Measurements from ENCODE around the gene FAM200A. TPM values are rescaled to one million over a fixed set of nuclear protein-coding genes. Genes with fewer than 3 reads are reported as not detected.

The FAM200A gene
- total RNA-seq, 4 donors from 2014 or later, result 1.3 to 22.6 (median 5.1) TPM

DNA sequence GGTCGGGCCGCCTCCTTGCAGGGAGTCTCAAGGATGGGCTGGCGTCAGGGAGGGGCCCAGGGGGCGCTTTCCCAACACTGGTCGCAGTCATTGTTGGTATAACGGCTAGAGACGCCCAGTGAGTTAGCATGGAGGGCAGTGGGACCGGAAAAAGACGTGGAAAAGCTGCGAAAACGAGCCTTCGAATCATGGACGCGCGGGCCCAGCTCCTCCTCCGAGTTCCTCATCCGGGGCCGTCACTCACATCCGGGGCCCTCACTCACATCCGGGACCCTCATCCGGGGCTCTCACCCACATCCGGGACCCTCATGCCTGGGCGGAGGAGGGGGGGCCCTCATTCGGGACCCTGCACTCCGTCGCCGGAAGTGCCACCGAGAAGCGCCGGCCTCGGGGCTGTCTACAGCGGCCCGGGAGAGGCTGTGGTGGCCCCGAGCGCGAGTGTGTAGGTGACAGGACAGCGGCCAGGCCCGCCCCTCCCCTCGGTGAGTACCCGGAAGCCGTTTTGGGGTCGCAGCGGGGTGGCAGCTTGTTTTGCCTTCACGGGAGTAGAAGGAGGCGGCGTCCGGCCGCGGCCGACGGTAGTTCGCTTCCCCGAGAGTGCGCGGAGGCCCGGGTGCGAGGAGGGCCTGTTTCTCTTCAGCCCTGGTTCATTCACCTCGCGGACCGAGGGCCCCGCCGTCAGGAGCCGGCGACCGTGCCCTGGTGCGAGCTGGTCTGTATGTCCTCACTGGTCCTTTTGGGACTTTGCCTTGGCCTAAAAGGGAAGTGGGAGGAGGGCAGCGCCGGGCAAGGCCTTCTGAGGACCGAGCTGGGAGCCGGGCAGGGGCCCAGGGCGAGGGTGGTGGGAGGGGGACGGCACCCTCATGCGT is 6.6 kb upstream of the FAM200A start, which contains the start of gene ZNF655:
ZNF655 (plus strand) TSS at position 337 of the 869 bp plus-strand sequence. CDS start 1,918 bp downstream, outside the sequence.
- H3K4me1 ChIP-seq, result peaks cover 5 to 9% of the 10 kb centered on the region in 2 donors
- peak; percentile 93 to 94 for DNase-seq
- peak within 1 kb of the TSS; percentile 94 to 95 for H3K27ac ChIP-seq
- no peaks in the 10 kb centered on the region for H3K27me3 ChIP-seq
- peak within 1 kb of the TSS; percentile 88 to 95 for H3K4me3 ChIP-seq
- no peaks in the 10 kb centered on the region for H3K36me3 ChIP-seq
- TF ChIP-seq, protein P1, sequence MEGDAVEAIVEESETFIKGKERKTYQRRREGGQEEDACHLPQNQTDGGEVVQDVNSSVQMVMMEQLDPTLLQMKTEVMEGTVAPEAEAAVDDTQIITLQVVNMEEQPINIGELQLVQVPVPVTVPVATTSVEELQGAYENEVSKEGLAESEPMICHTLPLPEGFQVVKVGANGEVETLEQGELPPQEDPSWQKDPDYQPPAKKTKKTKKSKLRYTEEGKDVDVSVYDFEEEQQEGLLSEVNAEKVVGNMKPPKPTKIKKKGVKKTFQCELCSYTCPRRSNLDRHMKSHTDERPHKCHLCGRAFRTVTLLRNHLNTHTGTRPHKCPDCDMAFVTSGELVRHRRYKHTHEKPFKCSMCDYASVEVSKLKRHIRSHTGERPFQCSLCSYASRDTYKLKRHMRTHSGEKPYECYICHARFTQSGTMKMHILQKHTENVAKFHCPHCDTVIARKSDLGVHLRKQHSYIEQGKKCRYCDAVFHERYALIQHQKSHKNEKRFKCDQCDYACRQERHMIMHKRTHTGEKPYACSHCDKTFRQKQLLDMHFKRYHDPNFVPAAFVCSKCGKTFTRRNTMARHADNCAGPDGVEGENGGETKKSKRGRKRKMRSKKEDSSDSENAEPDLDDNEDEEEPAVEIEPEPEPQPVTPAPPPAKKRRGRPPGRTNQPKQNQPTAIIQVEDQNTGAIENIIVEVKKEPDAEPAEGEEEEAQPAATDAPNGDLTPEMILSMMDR (IDR thresholded peaks at IDR 0.05), result no peak
- TF ChIP-seq POLR2A (IDR thresholded peaks at IDR 0.05), result peak; percentile 40 to 72
- H3K9me3 ChIP-seq, result no peaks in the 10 kb centered on the region
- intact Hi-C loops (cut with DNase I; ENCODE audit: low total_unique reads), result no loop called here

DNA sequence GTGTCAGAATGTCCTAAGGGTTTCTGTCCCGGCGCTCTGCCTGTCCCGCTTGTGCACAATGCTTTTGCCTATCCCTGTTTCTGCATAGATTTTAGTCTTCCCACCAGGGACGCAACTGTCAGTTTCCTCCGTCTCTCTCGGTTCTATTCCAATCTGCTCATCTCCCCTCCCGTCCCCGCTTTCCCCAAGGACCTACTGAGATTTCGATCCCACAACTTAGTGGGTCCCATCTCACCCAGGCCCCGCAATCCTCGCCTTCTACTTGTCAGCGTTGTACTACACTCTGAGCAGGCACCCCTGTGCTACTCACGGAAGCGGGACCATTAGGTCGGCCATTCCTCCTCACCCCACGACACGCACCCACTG is 6.0 kb upstream of the FAM200A start:
- H3K27ac ChIP-seq, result peak overlapping the region; percentile 94 to 95
- H3K4me1 ChIP-seq, result peaks cover 5 to 9% of the 10 kb centered on the region in 2 donors
- no peaks in the 10 kb centered on the region for H3K36me3 ChIP-seq
- H3K27me3 ChIP-seq, result no peaks in the 10 kb centered on the region
- no peaks in the 10 kb centered on the region for H3K9me3 ChIP-seq
- no peak for DNase-seq
- TF ChIP-seq, protein P1 (IDR thresholded peaks at IDR 0.05), result no peak
- TF ChIP-seq POLR2A (IDR thresholded peaks at IDR 0.05), result no peak
- peak overlapping the region; percentile 88 to 95 for H3K4me3 ChIP-seq
- intact Hi-C loops (cut with DNase I; ENCODE audit: low total_unique reads), result no loop called here

DNA sequence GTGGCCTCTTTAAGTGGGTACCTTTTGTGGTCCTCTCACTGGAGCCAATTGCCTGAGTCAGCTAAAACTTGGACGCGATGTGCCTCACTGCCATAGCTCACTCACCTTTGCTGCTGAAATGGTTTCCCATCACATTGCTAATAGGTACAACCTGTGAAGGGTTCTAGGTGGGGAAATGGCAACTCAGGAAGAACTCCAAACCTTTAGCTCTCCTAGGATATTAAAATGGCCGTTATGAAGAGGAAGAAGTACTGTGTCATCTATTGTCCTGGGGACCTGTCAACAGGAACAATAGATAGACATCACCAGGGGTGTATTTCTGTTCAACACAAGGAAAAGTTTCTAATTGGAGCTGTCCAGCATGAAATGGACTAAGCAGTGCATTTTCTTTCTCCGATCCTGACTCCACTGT is 5.3 kb upstream of the FAM200A start:
- intact Hi-C loops (cut with DNase I; ENCODE audit: low total_unique reads), result no loop called here
- Histone ChIP-seq H3K4me3 (peak overlapping the region; percentile 88 to 95), H3K9me3 (no peaks in the 10 kb centered on the region), H3K27ac (peak overlapping the region; percentile 94 to 95), H3K36me3 (no peaks in the 10 kb centered on the region), H3K27me3 (no peaks in the 10 kb centered on the region), H3K4me1 (peaks cover 5 to 9% of the 10 kb centered on the region in 2 donors)
- TF ChIP-seq, protein P1 (IDR thresholded peaks at IDR 0.05), result no peak
- TF ChIP-seq POLR2A (IDR thresholded peaks at IDR 0.05), result no peak
- DNase-seq, result no peak

DNA sequence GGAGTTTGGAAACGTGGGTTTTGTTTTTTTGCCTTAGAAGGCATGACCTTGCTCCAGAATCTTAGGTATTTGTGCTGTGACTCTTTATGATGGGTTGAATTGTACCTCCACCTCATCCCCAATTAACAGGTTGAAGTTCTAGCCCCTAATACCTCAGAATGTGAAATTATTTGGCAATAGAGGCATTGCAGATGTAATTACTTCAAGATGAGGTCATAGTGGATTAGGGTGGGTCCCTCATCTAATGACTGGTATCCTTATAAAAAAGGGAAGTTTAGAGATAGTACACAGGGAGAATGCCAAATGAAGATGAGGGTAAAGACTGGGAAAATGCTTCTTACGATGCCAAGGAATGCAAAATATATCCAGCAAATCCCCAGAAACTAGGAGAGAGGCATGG is 3.0 kb upstream of the FAM200A start:
- no peak for DNase-seq
- H3K27me3 ChIP-seq, result no peaks in the 10 kb centered on the region
- H3K36me3 ChIP-seq, result no peaks in the 10 kb centered on the region
- TF ChIP-seq, protein P1 (IDR thresholded peaks at IDR 0.05), result no peak
- no peak for TF ChIP-seq POLR2A (IDR thresholded peaks at IDR 0.05)
- peaks cover 5 to 8% of the 10 kb centered on the region in 2 donors for H3K4me1 ChIP-seq
- H3K9me3 ChIP-seq, result no peaks in the 10 kb centered on the region
- H3K4me3 ChIP-seq, result no peak overlapping the region
- intact Hi-C loops (cut with DNase I; ENCODE audit: low total_unique reads), result loop anchor here (5.0 kb wide), 1 partner anchor 53 kb away; the partner anchor contains the start of genes ZKSCAN5 and ZNF394
- no peak overlapping the region for H3K27ac ChIP-seq

GRCh38 chr7:99553039-99553438 is 1.1 kb upstream of the FAM200A start:
- Histone ChIP-seq H3K27me3 (no peaks in the 10 kb centered on the region), H3K27ac (no peak overlapping the region), H3K9me3 (peaks cover 0 to 4% of the 10 kb centered on the region in 2 donors), H3K4me3 (no peak overlapping the region), H3K36me3 (no peaks in the 10 kb centered on the region), H3K4me1 (peaks cover 5 to 8% of the 10 kb centered on the region in 2 donors)
- intact Hi-C loops (cut with DNase I; ENCODE audit: low total_unique reads), result loop anchor here (5.0 kb wide), 1 partner anchor 51 kb away; the partner anchor contains the start of genes ZKSCAN5 and ZNF394
- no peak for DNase-seq
- TF ChIP-seq, protein P1 (IDR thresholded peaks at IDR 0.05), result no peak
- TF ChIP-seq POLR2A (IDR thresholded peaks at IDR 0.05), result no peak

Data from uterus (tissue), 4 donors.